GM12878 (cell line): ENCODE results near the gene ROBO4. TPM values are rescaled to one million over a fixed set of nuclear protein-coding genes. Genes with fewer than 3 reads are reported as not detected.

Source experiments
- ATAC-seq: fragments of 200-7000 bp; cut with Tn5 transposase; 3 replicates; pipeline ENCODE4 v1.9.1; 2020; ENCODE audit warnings: mild to moderate bottlenecking, moderate library complexity
- BruUV-seq: library from RNA; stranded (reverse); fragments of 400-500 nt; replicated peaks from 2 replicates; lab custom pipeline; 2021; lab: Mats Ljungman, UMichigan
- CTCF ChIA-PET: fragments of 300-600 bp; sonication (Branson Sonifier 250); formaldehyde crosslinking; extraction: SDS; loops from one replicate; lab custom pipeline; 2021; ENCODE audit warnings: inconsistent platforms; lab: Yijun Ruan, JAX
- POLR2A ChIA-PET: fragments of 350-600 bp; formaldehyde crosslinking; extraction: SDS; loops from one replicate; lab custom pipeline; 2021; ENCODE audit warnings: inconsistent platforms; lab: Charles Lee
- RAD21 ChIA-PET: fragments of 300-600 bp; sonication (Branson Sonifier 250); formaldehyde crosslinking; loops from one replicate; lab custom pipeline; 2023; ENCODE audit warnings: antibody characterized with exemption; ENCODE audit not compliant: unreplicated experiment; lab: Charles Lee
- SMC1A ChIA-PET: fragments of 300-600 bp; sonication (Branson Sonifier 250); formaldehyde crosslinking; loops from one replicate; lab custom pipeline; 2023; ENCODE audit not compliant: unreplicated experiment, uncharacterized antibody; lab: Charles Lee
- DNase-seq: peaks from one replicate; pipeline ENCODE4 v3.0.0-alpha.2; 2011; ENCODE audit warnings: low read depth, low spot score
- FAIRE-seq: peaks from 3 replicates; lab custom pipeline; 2011; peaks lifted over from hg19 to GRCh38; lab: Jason Lieb, UNC
- H2AFZ ChIP-seq: 2 replicates; pipeline ENCODE4 v1.6.0; 2011; ENCODE audit warnings: low read depth, low read length, control low read depth; ENCODE audit not compliant: control insufficient read depth
- H3K27ac ChIP-seq: 2 replicates; pipeline ENCODE4 v1.5.1; 2011; ENCODE audit warnings: control low read depth; ENCODE audit not compliant: control insufficient read depth, insufficient read depth
- H3K27me3 ChIP-seq, 2 experiments: replicated peaks in 1 of 2; 2 replicates each; pipeline versions ENCODE4 v1.6.0 to v1.6.1; 2011; ENCODE audit warnings: low read length in 1 of 2; ENCODE audit not compliant: control insufficient read depth in 2 of 2, insufficient read depth in 2 of 2
- H3K36me3 ChIP-seq, 2 experiments: 2 replicates each; pipeline ENCODE4 v1.5.1; 2011; ENCODE audit warnings: low read length in 1 of 2; ENCODE audit not compliant: control insufficient read depth in 2 of 2, insufficient read depth in 2 of 2
- H3K4me1 ChIP-seq: 2 replicates; pipeline ENCODE4 v1.6.1; 2011; ENCODE audit warnings: mild to moderate bottlenecking, low read length, moderate library complexity, mixed read lengths; ENCODE audit not compliant: control insufficient read depth, insufficient read depth
- H3K4me2 ChIP-seq: 2 replicates; pipeline ENCODE4 v1.6.0; 2011; ENCODE audit warnings: control low read depth; ENCODE audit not compliant: control insufficient read depth, insufficient read depth
- H3K4me3 ChIP-seq: fragments of 200-600 bp; sonication (generic); 2 replicates; pipeline ENCODE4 v1.5.1; 2016
- H3K79me2 ChIP-seq: 2 replicates; pipeline ENCODE4 v1.6.0; 2011; ENCODE audit warnings: low read length; ENCODE audit not compliant: control insufficient read depth, insufficient read depth
- H3K9ac ChIP-seq: 2 replicates; pipeline ENCODE4 v1.8.0; 2011; ENCODE audit warnings: low read length, control low read depth, mixed read lengths; ENCODE audit not compliant: control insufficient read depth, insufficient read depth
- H3K9me3 ChIP-seq: replicated peaks from 3 replicates; pipeline ENCODE4 v1.5.1; 2011; ENCODE audit warnings: mild to moderate bottlenecking, low read length; ENCODE audit not compliant: control insufficient read depth, insufficient read depth
- H4K20me1 ChIP-seq: 2 replicates; pipeline ENCODE4 v1.6.0; 2011; ENCODE audit not compliant: control insufficient read depth, insufficient read depth
- DPF2 ChIP-seq: fragments of 450-650 bp; IDR thresholded peaks from 2 replicates; pipeline ENCODE4 v1.6.1; 2017; ENCODE audit warnings: mild to moderate bottlenecking
- E2F4 ChIP-seq: IDR thresholded peaks from 2 replicates; pipeline ENCODE4 v1.6.1; 2012; ENCODE audit warnings: low read depth, low read length, improper control_type of control experiment
- E4F1 ChIP-seq: fragments of 450-650 bp; IDR thresholded peaks from 2 replicates; pipeline ENCODE4 v1.6.1; 2018; ENCODE audit warnings: borderline replicate concordance, mild to moderate bottlenecking; ENCODE audit not compliant: partially characterized antibody
- GATAD2B ChIP-seq: fragments of 450-650 bp; conservative IDR thresholded peaks from 2 replicates; pipeline ENCODE4 v1.6.1; 2017; ENCODE audit warnings: low read depth, mild to moderate bottlenecking, moderate library complexity
- MTA3 ChIP-seq: IDR thresholded peaks from 2 replicates; pipeline ENCODE4 v1.6.1; 2012; ENCODE audit warnings: low read length, inconsistent platforms, borderline replicate concordance
- POU2F2 ChIP-seq: IDR thresholded peaks from 3 replicates; pipeline ENCODE4 v1.6.1; 2011; ENCODE audit warnings: low read depth, mild to moderate bottlenecking, low read length, borderline replicate concordance
- SKIL ChIP-seq: fragments of 450-650 bp; IDR thresholded peaks from 2 replicates; pipeline ENCODE4 v1.6.1; 2017; ENCODE audit warnings: mild to moderate bottlenecking, low read depth, inconsistent platforms; ENCODE audit not compliant: poor library complexity, severe bottlenecking
- SMARCA5 ChIP-seq: fragments of 450-650 bp; IDR thresholded peaks from 2 replicates; pipeline ENCODE4 v1.6.1; 2017; ENCODE audit warnings: mild to moderate bottlenecking
- USF2 ChIP-seq: IDR thresholded peaks from 2 replicates; pipeline ENCODE4 v1.6.1; 2011; ENCODE audit warnings: low read depth, low read length, improper control_type of control experiment, borderline replicate concordance
- YBX1 ChIP-seq: fragments of 450-650 bp; IDR thresholded peaks from 2 replicates; pipeline ENCODE4 v1.6.1; 2016; ENCODE audit warnings: antibody characterized with exemption
- ZNF217 ChIP-seq: fragments of 450-650 bp; IDR thresholded peaks from 2 replicates; pipeline ENCODE4 v1.6.1; 2017; ENCODE audit warnings: antibody characterized with exemption, mild to moderate bottlenecking
- WGBS: methylation state at CpG from one replicate; pipeline ENCODE4 v1.1.6; 2016; ENCODE audit warnings: low lambda C conversion rate; ENCODE audit not compliant: insufficient replicate concordance, insufficient coverage; ENCODE audit errors: missing lambda C conversion rate; 5-methylcytosine and 5-hydroxymethylcytosine counted together
- in situ Hi-C: fragments of 300-500 bp; cut with MboI; formaldehyde crosslinking; loops from 9 replicates; pipeline ENCODE4 v1.14.3; 2018; ENCODE audit warnings: mixed read lengths
- intact Hi-C: fragments of 100-400 bp; cut with micrococcal nuclease; formaldehyde crosslinking; loops from one replicate; pipeline ENCODE4 v1.14.2; 2022; ENCODE audit not compliant: unreplicated experiment
- polyA plus RNA-seq, 11 experiments: library from polyadenylated mRNA; depleted of rRNA in 4 of 11; unstranded in 6 of 11; stranded (reverse) in 5 of 11; fragments of >200 nt; fragmentation: Nextera tagmentation in 4 of 11; fragmentation: Illumina TruSeq in 1 of 11; extraction: Ambion mirVana in 4 of 11; extraction: Trizol in 1 of 11; gene quantifications; 1 replicate in 1 of 11; 2 replicates in 10 of 11; pipeline versions ENCODE4 v1.2.1 to v1.2.3, GENCODE V29; 2011 to 2016; ENCODE audit warnings: inconsistent platforms in 2 of 11, missing spikeins in 2 of 11, low read depth in 1 of 11
- total RNA-seq, 4 experiments: library from RNA; depleted of rRNA in 3 of 4; stranded (reverse); fragments of >200 nt in 3 of 4; fragmentation: Illumina TruSeq in 1 of 4; extraction: Trizol in 1 of 4; gene quantifications; 2 replicates each; pipeline versions ENCODE4 v1.2.1 to v1.2.3, GENCODE V29; 2013 to 2021

Gene ROBO4
- total and polyA plus RNA-seq, 10 of the 15 experiments (the other 5 are each of a cell fraction or from before 2014, with no cell fraction given): not detected

GRCh38 chr11:124890151-124890550 lies 7.5 kb downstream of the ROBO4 start:
- RAD21 ChIA-PET: no interaction called here
- CTCF ChIA-PET: interaction anchor here (1.3 kb wide), 1 partner anchor 13 kb away, joined by 3 read pairs; no protein-coding TSS in a partner anchor
- Histone ChIP-seq H3K27ac (no peak overlapping the region), H3K4me2 (no peak overlapping the region), H3K4me1 (no peaks in the 10 kb centered on the region), H2AFZ (no peak overlapping the region), H3K79me2 (no peaks in the 10 kb centered on the region), H3K4me3 (no peak overlapping the region), H3K36me3 (no peaks in the 10 kb centered on the region; a peak in 1 of 4 replicates), H3K9me3 (no peaks in the 10 kb centered on the region), H3K9ac (no peak overlapping the region), H4K20me1 (no peaks in the 10 kb centered on the region), H3K27me3 (peaks cover 0 to 2% of the 10 kb centered on the region in 2 experiments; a peak in 2 of 4 replicates)
- no TSS peak for BruUV-seq
- TF ChIP-seq GATAD2B (no peak), E4F1 (no peak), SKIL (no peak), SMARCA5 (no peak), E2F4 (no peak), MTA3 (no peak), USF2 (no peak), DPF2 (no peak), YBX1 (no peak), POU2F2 (no peak), ZNF217 (no peak)
- FAIRE-seq (no peak), DNase-seq (no peak), ATAC-seq (no peak)
- intact Hi-C loops: no loop called here
- SMC1A ChIA-PET: interaction anchor here (1.0 to 1.1 kb wide), 2 partner anchors 8 to 44 kb away, joined by 3 to 4 read pairs; no protein-coding TSS in a partner anchor
- in situ Hi-C loops: no loop called here
- POLR2A ChIA-PET: no interaction called here
- 0% methylated on average over 2 of the region's 2 CpGs for WGBS
